ENCODE results near the gene MIDN.
"Not testable (repeated sequence)": the region's sequence is repeated elsewhere in the genome, so short reads cannot be mapped to it uniquely, and the experiment has no call there.

The MIDN gene

GRCh38 chr19:1246265-1247087 lies 1.9 kb upstream of the MIDN start:
- not testable (repeated sequence) for DNase-seq (ENCODE audit: low read depth in 3 of 3)

- no peak for DNase-seq (ENCODE audit: low read depth in 3 of 3)
Observed at GRCh38 chr19:1247748-1248138, 640 bp upstream of the MIDN start.

DNA sequence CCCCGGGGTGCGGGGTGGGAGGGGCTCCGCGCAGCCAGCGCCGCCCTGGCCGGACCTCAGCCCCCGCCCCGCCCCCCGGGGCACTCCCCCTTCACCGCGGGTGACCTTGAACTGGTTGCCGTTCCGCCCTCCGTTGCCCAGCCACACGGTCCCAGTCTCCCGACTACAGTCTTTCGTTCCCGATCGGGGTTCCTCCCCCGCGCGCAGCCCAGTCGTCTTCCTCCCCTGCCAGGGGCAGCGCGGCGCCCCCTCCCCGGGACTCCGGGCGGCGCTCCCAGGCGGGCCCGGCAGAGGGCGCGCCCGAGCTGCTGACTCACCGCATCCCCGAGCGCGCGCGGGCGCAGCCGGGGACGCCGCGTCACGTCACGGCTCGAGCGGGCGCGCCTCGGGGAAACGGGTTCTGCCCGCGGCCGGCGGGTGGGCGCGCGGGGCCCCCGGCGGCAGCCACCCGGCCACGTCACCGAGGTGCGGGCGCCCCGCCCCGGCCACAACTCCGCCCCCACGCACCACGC lies 459 bp downstream of the MIDN start:
- DNase-seq (ENCODE audit: low read depth in 3 of 3) = peak; percentile 64 to 78 (median 65)

DNA sequence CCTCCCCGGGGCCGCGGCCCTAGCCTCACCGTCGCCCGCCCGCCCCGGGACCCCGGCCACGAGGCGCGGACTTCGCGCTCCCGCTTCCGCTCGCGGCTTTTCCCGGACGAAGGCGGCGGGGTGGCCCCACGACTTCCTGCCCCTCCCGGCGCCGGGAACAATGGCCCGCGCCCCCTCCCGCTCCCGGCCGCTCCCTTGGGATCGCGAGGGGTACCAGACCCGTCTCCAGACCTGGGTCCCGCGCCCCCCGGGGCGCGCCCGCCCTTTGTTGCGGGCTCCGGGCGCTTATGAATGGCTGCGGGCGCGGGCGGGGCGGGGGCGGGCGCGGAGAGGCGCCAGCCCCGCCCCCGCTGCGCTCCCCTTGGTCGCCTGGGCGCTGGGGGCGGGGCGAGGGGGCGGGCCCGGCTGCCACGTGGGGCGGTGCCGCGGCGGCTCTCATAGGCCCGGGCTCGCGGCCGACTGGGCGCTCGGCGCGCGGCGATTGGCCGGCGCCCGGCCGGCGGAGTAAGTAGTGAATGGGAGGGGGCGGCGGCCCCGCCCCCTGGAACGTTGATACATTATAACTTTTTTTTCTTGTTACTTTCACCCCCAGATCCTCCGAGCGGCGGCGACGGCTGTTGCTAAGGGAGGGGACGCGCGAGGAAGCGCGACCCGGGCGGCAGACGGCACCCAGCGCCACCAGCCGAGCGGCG lies 1.1 kb downstream of the MIDN start:
- peak; percentile 89 to 94 (median 89) for DNase-seq (ENCODE audit: low read depth in 3 of 3)

DNA sequence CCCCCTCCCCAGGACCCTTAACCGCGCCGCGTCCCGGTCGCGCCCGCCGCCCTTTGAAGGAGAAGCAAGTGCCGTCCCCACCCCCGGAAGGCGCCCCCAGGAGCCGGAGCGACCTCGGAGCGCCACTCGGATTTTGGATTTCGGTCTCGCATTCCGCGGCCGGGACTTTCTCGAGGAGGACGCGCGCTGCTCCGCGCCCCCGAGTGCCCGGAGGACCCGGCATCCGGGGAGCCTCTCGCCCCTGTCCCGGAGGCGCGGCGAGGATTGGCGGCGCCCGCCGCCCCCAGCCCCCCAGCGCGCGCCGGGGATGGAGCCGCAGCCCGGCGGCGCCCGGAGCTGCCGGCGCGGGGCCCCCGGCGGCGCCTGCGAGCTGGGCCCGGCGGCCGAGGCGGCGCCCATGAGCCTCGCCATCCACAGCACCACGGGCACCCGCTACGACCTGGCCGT lies 1.6 kb downstream of the MIDN start:
- DNase-seq (ENCODE audit: low read depth in 3 of 3) = no peak

DNA sequence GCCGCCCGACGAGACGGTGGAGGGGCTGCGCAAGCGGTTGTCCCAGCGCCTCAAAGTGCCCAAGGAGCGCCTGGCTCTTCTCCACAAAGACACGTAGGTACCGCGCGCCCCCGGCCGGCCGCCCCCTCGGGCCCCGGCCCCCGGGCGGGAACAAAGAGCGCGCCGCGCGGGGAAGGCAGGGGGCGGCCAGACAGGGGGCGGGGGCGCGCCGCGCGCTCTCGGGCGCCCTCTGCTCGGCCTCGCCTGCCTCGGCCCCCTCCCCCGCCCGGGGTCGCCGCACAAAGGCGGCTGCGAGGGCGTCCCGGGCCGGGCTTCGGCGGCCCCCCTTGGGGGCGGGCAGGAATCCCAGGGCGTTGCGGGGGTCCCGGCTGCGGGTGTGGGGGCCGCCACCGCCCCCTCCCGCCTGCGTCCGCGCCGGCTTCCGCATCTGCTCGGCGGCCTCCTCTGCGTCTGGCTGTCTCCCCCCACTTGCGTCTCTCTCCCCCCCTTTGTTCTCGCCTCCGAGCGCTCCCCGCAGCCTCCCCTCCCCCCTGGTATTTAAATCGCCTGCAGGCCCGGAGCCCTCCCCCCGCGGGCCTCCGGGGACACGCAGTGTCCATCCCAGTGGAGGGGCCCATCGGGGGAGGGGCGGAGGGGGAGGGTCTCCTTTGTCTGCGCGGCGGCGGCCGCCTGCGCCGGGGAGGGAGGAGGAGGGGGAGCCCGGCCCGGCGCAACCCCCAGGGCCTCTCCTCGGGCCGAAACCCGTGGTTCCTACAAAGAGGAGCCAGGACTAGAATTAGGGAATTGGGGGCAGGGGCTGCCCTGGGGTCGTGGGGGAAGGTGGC lies 2.3 kb downstream of the MIDN start:
- no peak for DNase-seq (ENCODE audit: low read depth in 3 of 3)

GRCh38 chr19:1251330-1252220 lies 3.2 kb downstream of the MIDN start:
- peak in 1 of 3 experiments; percentile 65 for DNase-seq (ENCODE audit: low read depth in 3 of 3)

GRCh38 chr19:1252221-1252820 lies 3.9 kb downstream of the MIDN start:
- DNase-seq (ENCODE audit: low read depth in 3 of 3) = peak in 1 of 3 experiments; percentile 68

DNA sequence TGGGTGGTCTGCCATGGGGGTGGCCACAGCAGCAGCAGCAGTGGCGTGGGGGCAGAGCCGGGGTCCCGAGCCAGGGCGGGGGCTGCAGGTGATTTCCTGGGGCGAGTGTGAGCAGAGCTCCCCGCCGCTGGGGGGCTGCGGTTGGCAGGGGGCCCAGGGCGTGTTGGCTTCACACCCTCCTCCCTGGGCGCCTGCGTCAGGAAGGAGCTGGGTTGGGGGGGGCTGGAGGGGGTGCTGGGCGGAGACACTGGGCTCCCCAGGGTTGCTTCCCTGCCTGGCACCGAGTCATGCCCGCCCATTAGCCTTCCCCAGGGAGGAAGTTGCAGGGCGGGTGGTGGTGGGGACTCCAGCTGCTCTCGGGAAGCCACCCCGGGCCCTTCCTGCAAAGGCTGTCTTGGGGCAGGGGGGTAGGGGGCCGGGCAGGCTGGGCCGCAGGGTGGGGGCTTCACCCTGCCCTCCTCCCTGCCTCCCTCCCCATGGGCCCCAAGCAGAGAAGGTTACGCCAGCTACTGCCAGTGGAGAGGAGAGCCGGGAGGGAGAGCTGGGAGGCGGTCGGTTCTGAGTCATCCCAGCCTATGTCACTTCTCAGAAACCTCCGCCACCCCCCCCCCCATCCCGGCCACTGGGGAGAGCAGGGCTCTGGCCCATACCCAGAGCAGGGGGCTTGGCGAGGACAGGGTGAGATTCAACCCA lies 4.6 kb downstream of the MIDN start:
- DNase-seq (ENCODE audit: low read depth in 3 of 3) = peak in 2 of 3 experiments; percentile 62 to 81

- DNase-seq (ENCODE audit: low read depth in 3 of 3) = no peak
Observed at GRCh38 chr19:1253514-1254080, 5.2 kb downstream of the MIDN start.

DNA sequence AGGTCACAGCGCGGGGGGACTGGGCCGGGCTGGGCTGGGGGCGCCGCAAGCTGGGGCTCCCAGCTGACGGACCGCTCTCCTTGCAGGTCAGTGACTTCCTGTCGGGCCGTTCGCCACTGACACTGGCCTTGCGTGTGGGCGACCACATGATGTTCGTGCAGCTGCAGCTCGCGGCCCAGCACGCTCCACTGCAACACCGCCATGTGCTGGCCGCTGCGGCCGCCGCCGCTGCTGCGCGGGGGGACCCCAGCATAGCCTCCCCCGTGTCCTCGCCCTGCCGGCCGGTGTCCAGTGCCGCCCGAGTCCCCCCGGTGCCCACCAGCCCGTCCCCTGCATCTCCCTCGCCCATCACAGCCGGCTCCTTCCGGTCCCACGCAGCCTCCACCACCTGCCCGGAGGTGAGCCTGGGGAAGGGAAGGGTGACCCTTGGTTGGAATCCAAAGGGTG lies 5.7 kb downstream of the MIDN start:
- DNase-seq (ENCODE audit: low read depth in 3 of 3) = no peak

- DNase-seq (ENCODE audit: low read depth in 3 of 3) = no peak
Observed at GRCh38 chr19:1254530-1255185, 6.3 kb downstream of the MIDN start.

GRCh38 chr19:1255186-1256161 lies 7.1 kb downstream of the MIDN start:
- no peak for DNase-seq (ENCODE audit: low read depth in 3 of 3)

DNA sequence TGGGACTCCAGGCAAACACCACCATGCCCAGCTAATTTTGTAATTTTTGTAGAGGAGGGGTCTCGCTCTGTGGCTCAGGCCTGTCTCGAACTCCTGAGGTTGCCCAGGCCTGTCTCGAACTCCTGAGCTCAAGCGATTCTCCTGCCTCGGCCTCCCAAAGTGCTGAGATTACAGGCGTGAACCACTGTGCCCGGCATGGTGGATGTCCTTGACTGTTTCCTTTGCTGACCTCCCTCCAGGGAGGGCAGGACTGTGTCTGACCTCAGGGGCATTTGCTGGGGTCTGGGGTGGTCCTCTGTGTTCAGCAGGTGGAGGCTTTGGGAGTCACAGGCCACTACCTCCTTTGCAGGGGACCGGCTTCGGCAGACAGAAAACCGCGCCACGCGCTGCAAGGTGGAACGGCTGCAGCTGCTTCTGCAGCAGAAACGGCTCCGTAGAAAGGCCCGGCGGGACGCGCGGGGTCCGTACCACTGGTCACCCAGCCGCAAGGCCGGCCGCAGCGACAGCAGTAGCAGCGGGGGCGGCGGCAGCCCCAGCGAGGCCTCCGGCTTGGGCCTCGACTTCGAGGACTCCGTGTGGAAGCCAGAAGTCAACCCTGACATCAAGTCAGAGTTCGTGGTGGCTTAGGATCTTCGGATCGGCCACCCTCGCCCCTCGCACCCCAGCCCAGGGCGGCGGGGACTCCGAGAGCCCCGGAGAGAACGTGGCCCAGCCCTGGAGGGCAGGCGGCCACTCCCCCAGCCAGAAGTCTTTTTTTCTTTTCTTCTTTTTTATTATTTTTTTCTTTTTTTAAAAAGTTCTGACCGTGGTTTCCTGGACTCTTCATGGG lies 8.5 kb downstream of the MIDN start:
- DNase-seq (ENCODE audit: low read depth in 3 of 3) = no peak

DNA sequence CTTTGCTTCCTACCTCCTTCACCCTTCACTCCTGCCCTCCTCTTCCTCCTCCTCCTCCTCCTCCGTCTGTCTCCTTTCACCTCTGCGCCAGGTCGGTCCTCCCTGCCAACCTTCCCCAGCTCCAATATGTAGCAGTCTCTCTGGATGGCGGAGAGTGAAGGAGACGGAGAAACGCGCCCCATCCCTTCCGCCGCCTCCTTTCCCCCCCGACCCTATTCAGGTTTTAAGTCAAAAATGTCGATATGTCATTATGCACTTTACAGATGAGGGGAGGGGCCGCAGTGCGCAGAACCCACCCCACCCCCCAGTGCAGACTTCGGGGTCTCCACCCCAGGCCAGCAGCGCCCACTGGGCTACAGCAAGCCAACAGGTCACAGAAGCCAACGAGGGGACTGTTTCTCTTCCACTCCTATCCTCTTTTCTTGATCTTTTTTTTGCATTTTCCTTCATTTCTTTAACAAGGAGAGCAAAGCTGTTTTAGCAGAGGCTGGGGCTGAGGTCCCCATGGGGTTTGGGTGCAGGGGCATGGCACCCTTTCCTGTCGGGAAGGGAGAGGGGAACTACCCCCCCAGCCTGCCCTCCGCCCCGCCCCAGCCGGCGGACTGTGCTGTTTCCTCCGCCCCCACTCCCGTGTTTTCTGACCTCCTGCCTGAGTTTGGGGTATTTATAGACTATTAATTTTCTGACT lies 9.2 kb downstream of the MIDN start:
- no peak for DNase-seq (ENCODE audit: low read depth in 3 of 3)

DNA sequence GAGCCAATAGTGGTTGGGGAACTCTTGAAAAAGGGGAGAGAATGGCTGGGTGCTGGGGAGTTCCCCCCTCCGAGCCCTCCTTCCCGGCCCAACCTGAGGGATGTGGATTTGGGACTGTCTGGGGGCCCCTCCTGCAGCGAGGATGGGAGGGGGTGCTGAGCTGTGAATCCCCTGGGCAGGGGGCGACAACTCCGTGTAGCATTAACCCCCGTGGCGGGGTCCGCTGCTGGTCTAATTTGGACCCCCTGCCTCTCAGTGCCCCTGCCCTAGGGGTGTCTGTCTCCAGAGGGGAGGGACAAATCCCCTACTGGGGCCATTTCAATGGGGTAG lies 9.7 kb downstream of the MIDN start:
- DNase-seq (ENCODE audit: low read depth in 3 of 3) = no peak

All from stimulated activated CD4-positive, alpha-beta T cell treated with anti-CD3 and anti-CD28 coated beads, TNF-alpha, amount 100 ng/mL, for 24 hours (primary cell).